ENCODE measurements around the gene PIM2. TPM values are rescaled to one million over a fixed set of nuclear protein-coding genes. Genes with fewer than 3 reads are reported as not detected.

Gene PIM2
- polyA plus RNA-seq (2013, experiment 1 of 2): 101 TPM
- polyA plus RNA-seq (2013, experiment 2 of 2): 88.9 TPM

GRCh38 chrX:48918643-48919340, at the start of gene PIM2:
TSS of gene PIM2 (minus strand) at chrX:48919024. CDS start at chrX:48918834, 190 bp downstream.
- no peaks in the 10 kb centered on the region for H3K27me3 ChIP-seq (ENCODE audit: insufficient read depth, low read length)
- H3K9me3 ChIP-seq (ENCODE audit: insufficient read depth, low read depth, low read length): no peaks in the 10 kb centered on the region
- H3K36me3 ChIP-seq (ENCODE audit: insufficient read depth, low read length): peaks cover 42% of the 10 kb centered on the region
- H3K4me1 ChIP-seq (ENCODE audit: insufficient read depth, low read length): peaks cover 10% of the 10 kb centered on the region; the same call in 1 of the 2 replicates
- H3K27ac ChIP-seq (ENCODE audit: low read depth, low read length): peak within 1 kb of the TSS; percentile 98
- peak within 1 kb of the TSS; percentile 89 for H3K9ac ChIP-seq (ENCODE audit: low read depth, low read length)
- WGBS: under 1% methylated on average over 47 of the region's 55 CpGs
- H3K4me3 ChIP-seq (ENCODE audit: low read length): peak within 1 kb of the TSS; percentile 90

GRCh38 chrX:48968377-48968776, 49.6 kb upstream of the PIM2 start:
- Histone ChIP-seq H3K9ac (ENCODE audit: low read depth, low read length) (no peak overlapping the region), H3K27me3 (ENCODE audit: insufficient read depth, low read length) (no peaks in the 10 kb centered on the region), H3K9me3 (ENCODE audit: insufficient read depth, low read depth, low read length) (no peaks in the 10 kb centered on the region), H3K4me1 (ENCODE audit: insufficient read depth, low read length) (no peaks in the 10 kb centered on the region), H3K4me3 (ENCODE audit: low read length) (no peak overlapping the region), H3K27ac (ENCODE audit: low read depth, low read length) (no peak overlapping the region), H3K36me3 (ENCODE audit: insufficient read depth, low read length) (0 out of 2 replicates have a peak, but pooled peaks cover 7% of the 10 kb centered on the region)
- 83% methylated on average over 1 of the region's 1 CpG for WGBS

- Histone ChIP-seq H3K4me3 (ENCODE audit: low read length) (no peak overlapping the region), H3K36me3 (ENCODE audit: insufficient read depth, low read length) (0 out of 2 replicates have a peak, but pooled peaks cover 7% of the 10 kb centered on the region), H3K27me3 (ENCODE audit: insufficient read depth, low read length) (no peaks in the 10 kb centered on the region), H3K27ac (ENCODE audit: low read depth, low read length) (no peak overlapping the region), H3K9ac (ENCODE audit: low read depth, low read length) (no peak overlapping the region), H3K9me3 (ENCODE audit: insufficient read depth, low read depth, low read length) (no peaks in the 10 kb centered on the region), H3K4me1 (ENCODE audit: insufficient read depth, low read length) (no peaks in the 10 kb centered on the region)
- WGBS: 86% methylated on average over 14 of the region's 15 CpGs
Measured at GRCh38 chrX:48966796-48967579, 48.2 kb upstream of the PIM2 start.

GRCh38 chrX:48965959-48966358, 47.1 kb upstream of the PIM2 start:
- Histone ChIP-seq H3K36me3 (ENCODE audit: insufficient read depth, low read length) (0 out of 2 replicates have a peak, but pooled peaks cover 7% of the 10 kb centered on the region), H3K27me3 (ENCODE audit: insufficient read depth, low read length) (no peaks in the 10 kb centered on the region), H3K27ac (ENCODE audit: low read depth, low read length) (no peak overlapping the region), H3K4me1 (ENCODE audit: insufficient read depth, low read length) (no peaks in the 10 kb centered on the region), H3K4me3 (ENCODE audit: low read length) (no peak overlapping the region), H3K9me3 (ENCODE audit: insufficient read depth, low read depth, low read length) (no peaks in the 10 kb centered on the region), H3K9ac (ENCODE audit: low read depth, low read length) (no peak overlapping the region)
- whole genome bisulfite sequencing: 95% methylated on average over 14 of the region's 14 CpGs

- no peak overlapping the region for H3K9ac ChIP-seq (ENCODE audit: low read depth, low read length)
- no peak overlapping the region for H3K4me3 ChIP-seq (ENCODE audit: low read length)
- H3K27me3 ChIP-seq (ENCODE audit: insufficient read depth, low read length): no peaks in the 10 kb centered on the region
- no peaks in the 10 kb centered on the region for H3K4me1 ChIP-seq (ENCODE audit: insufficient read depth, low read length)
- no peaks in the 10 kb centered on the region for H3K9me3 ChIP-seq (ENCODE audit: insufficient read depth, low read depth, low read length)
- no peak overlapping the region for H3K27ac ChIP-seq (ENCODE audit: low read depth, low read length)
- WGBS: 63% methylated on average over 5 of the region's 5 CpGs
- 0 out of 2 replicates have a peak, but pooled peaks cover 7% of the 10 kb centered on the region for H3K36me3 ChIP-seq (ENCODE audit: insufficient read depth, low read length)
Measured at GRCh38 chrX:48961585-48962091, 42.8 kb upstream of the PIM2 start.

- WGBS: 100% methylated on average over 2 of the region's 2 CpGs
- Histone ChIP-seq H3K27ac (ENCODE audit: low read depth, low read length) (no peak overlapping the region), H3K4me3 (ENCODE audit: low read length) (no peak overlapping the region), H3K27me3 (ENCODE audit: insufficient read depth, low read length) (no peaks in the 10 kb centered on the region), H3K9ac (ENCODE audit: low read depth, low read length) (no peak overlapping the region), H3K36me3 (ENCODE audit: insufficient read depth, low read length) (peaks cover 11% of the 10 kb centered on the region), H3K4me1 (ENCODE audit: insufficient read depth, low read length) (no peaks in the 10 kb centered on the region), H3K9me3 (ENCODE audit: insufficient read depth, low read depth, low read length) (no peaks in the 10 kb centered on the region)
Measured at GRCh38 chrX:48960291-48960690, 41.5 kb upstream of the PIM2 start.

- Histone ChIP-seq H3K4me3 (ENCODE audit: low read length) (peak overlapping the region; percentile 89), H3K27ac (ENCODE audit: low read depth, low read length) (peak overlapping the region; percentile 81; the same call in 1 of the 2 replicates), H3K36me3 (ENCODE audit: insufficient read depth, low read length) (peaks cover 26% of the 10 kb centered on the region), H3K4me1 (ENCODE audit: insufficient read depth, low read length) (no peaks in the 10 kb centered on the region), H3K9me3 (ENCODE audit: insufficient read depth, low read depth, low read length) (no peaks in the 10 kb centered on the region), H3K9ac (ENCODE audit: low read depth, low read length) (peak overlapping the region; percentile 73), H3K27me3 (ENCODE audit: insufficient read depth, low read length) (no peaks in the 10 kb centered on the region)
- 1% methylated on average over 21 of the region's 21 CpGs for WGBS
Measured at GRCh38 chrX:48958635-48959094, 39.8 kb upstream of the PIM2 start.

- under 1% methylated on average over 61 of the region's 66 CpGs for WGBS
- Histone ChIP-seq H3K36me3 (ENCODE audit: insufficient read depth, low read length) (peaks cover 30% of the 10 kb centered on the region), H3K27me3 (ENCODE audit: insufficient read depth, low read length) (no peaks in the 10 kb centered on the region), H3K9me3 (ENCODE audit: insufficient read depth, low read depth, low read length) (no peaks in the 10 kb centered on the region), H3K27ac (ENCODE audit: low read depth, low read length) (peak overlapping the region; percentile 99), H3K4me1 (ENCODE audit: insufficient read depth, low read length) (no peaks in the 10 kb centered on the region), H3K4me3 (ENCODE audit: low read length) (peak overlapping the region; percentile 89), H3K9ac (ENCODE audit: low read depth, low read length) (peak overlapping the region; percentile 86)
Measured at GRCh38 chrX:48957827-48958634, 39.2 kb upstream of the PIM2 start.

- Histone ChIP-seq H3K9me3 (ENCODE audit: insufficient read depth, low read depth, low read length) (no peaks in the 10 kb centered on the region), H3K9ac (ENCODE audit: low read depth, low read length) (peak within 1 kb of the TSS; percentile 86), H3K27me3 (ENCODE audit: insufficient read depth, low read length) (no peaks in the 10 kb centered on the region), H3K4me1 (ENCODE audit: insufficient read depth, low read length) (no peaks in the 10 kb centered on the region), H3K36me3 (ENCODE audit: insufficient read depth, low read length) (peaks cover 30% of the 10 kb centered on the region), H3K4me3 (ENCODE audit: low read length) (peak within 1 kb of the TSS; percentile 89), H3K27ac (ENCODE audit: low read depth, low read length) (peak within 1 kb of the TSS; percentile 99)
- under 1% methylated on average over 53 of the region's 53 CpGs for WGBS
Measured at GRCh38 chrX:48957477-48957826, 38.6 kb upstream of the PIM2 start, which contains the start of gene OTUD5. TSS of gene OTUD5 (minus strand) at chrX:48957607. CDS start at chrX:48957570, 37 bp downstream.

- WGBS: 4% methylated on average over 54 of the region's 61 CpGs
- Histone ChIP-seq H3K27ac (ENCODE audit: low read depth, low read length) (peak overlapping the region; percentile 99; the same call in 1 of the 2 replicates), H3K36me3 (ENCODE audit: insufficient read depth, low read length) (peaks cover 30% of the 10 kb centered on the region), H3K27me3 (ENCODE audit: insufficient read depth, low read length) (no peaks in the 10 kb centered on the region), H3K9me3 (ENCODE audit: insufficient read depth, low read depth, low read length) (no peaks in the 10 kb centered on the region), H3K4me3 (ENCODE audit: low read length) (peak overlapping the region; percentile 89), H3K4me1 (ENCODE audit: insufficient read depth, low read length) (no peaks in the 10 kb centered on the region), H3K9ac (ENCODE audit: low read depth, low read length) (peak overlapping the region; percentile 86)
Measured at GRCh38 chrX:48956728-48957414, 38.0 kb upstream of the PIM2 start.

All from HUES64 (cell line).